HG03520 (cell line): ENCODE results near the gene MRPL38.
"Not testable (repeated sequence)": the region's sequence is repeated elsewhere in the genome, so short reads cannot be mapped to it uniquely, and the experiment has no call there.

ENCODE experiments used
- ATAC-seq: cut with Tn5 transposase; IDR thresholded peaks from one replicate; pipeline ENCODE4 v1.9.1; 2021; ENCODE audit warnings: mild to moderate bottlenecking, moderate library complexity; ENCODE audit not compliant: unreplicated experiment

Gene MRPL38

GRCh38 chr17:75855310-75856061, 49.2 kb downstream of the MRPL38 start, which contains the start of gene WBP2:
TSS of gene WBP2 (minus strand) at chr17:75855335. CDS start at chr17:75855297, 38 bp downstream.
- ATAC-seq, result peak; percentile 79

- ATAC-seq, result no peak
Observed at GRCh38 chr17:75854881-75855309, 49.8 kb downstream of the MRPL38 start.

GRCh38 chr17:75854101-75854748, 50.5 kb downstream of the MRPL38 start:
- no peak for ATAC-seq

GRCh38 chr17:75853433-75853832, 51.3 kb downstream of the MRPL38 start:
- no peak for ATAC-seq

- not testable (repeated sequence) for ATAC-seq
Observed at GRCh38 chr17:75851693-75851991, 53.0 kb downstream of the MRPL38 start.

GRCh38 chr17:75850928-75851692, 53.6 kb downstream of the MRPL38 start:
- no peak for ATAC-seq

GRCh38 chr17:75849724-75850123, 55.0 kb downstream of the MRPL38 start:
- ATAC-seq, result no peak

GRCh38 chr17:75849279-75849646, 55.4 kb downstream of the MRPL38 start:
- ATAC-seq, result no peak
